ENCODE results near the gene FAM168A. TPM values are rescaled to one million over a fixed set of nuclear protein-coding genes. Genes with fewer than 3 reads are reported as not detected.

FAM168A gene
- total RNA-seq, 4 donors from 2014 or later = 17.5 to 43.4 (median 23.3) TPM

DNA sequence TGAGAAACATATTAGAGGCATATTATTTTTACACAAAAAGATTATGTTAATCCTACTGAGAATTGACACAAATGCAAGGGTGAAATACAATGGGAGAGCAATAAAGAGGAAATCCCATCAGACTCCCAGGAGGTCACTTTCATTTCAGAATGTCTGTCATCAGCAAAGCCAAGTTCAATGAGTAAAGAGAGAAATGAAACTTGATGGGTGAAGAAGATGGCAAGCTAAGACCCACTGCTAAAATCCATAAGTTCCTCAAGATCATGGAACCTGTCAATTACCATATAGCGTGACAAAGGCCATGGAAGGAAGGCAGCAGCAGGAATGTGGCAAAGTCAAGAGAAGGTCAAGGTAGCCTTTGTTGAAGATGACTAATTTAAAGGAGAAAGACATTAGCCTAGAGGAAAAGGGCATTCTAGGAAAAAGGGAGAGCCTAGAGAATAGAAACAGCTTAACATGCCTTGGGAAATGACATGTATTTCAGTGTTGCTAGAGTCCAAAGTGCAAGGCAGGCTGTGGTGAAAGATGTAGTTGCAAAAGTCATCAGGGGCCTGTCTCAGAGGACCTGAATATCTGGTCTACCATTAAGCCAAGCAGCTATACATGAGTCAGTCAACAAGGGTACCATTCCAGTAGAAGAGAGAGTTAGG, 43.1 kb downstream of the FAM168A start:
- Histone ChIP-seq H3K36me3 (no peaks in the 10 kb centered on the region), H3K4me1 (peaks cover 3 to 9% (median 3%) of the 10 kb centered on the region in 4 donors), H3K9me3 (no peaks in the 10 kb centered on the region), H3K27ac (no peak overlapping the region), H3K4me3 (no peak overlapping the region), H3K27me3 (no peaks in the 10 kb centered on the region)
- DNase-seq = no peak
- intact Hi-C loops (cut with DNase I; ENCODE audit: low total_unique reads) = no loop called here
- no peak for TF ChIP-seq POLR2A (IDR thresholded peaks at IDR 0.05)
- TF ChIP-seq POLR2AphosphoS5 (IDR thresholded peaks at IDR 0.05) = no peak
- TF ChIP-seq, protein P1, sequence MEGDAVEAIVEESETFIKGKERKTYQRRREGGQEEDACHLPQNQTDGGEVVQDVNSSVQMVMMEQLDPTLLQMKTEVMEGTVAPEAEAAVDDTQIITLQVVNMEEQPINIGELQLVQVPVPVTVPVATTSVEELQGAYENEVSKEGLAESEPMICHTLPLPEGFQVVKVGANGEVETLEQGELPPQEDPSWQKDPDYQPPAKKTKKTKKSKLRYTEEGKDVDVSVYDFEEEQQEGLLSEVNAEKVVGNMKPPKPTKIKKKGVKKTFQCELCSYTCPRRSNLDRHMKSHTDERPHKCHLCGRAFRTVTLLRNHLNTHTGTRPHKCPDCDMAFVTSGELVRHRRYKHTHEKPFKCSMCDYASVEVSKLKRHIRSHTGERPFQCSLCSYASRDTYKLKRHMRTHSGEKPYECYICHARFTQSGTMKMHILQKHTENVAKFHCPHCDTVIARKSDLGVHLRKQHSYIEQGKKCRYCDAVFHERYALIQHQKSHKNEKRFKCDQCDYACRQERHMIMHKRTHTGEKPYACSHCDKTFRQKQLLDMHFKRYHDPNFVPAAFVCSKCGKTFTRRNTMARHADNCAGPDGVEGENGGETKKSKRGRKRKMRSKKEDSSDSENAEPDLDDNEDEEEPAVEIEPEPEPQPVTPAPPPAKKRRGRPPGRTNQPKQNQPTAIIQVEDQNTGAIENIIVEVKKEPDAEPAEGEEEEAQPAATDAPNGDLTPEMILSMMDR (IDR thresholded peaks at IDR 0.05) = no peak
- no peak for TF ChIP-seq EP300 (IDR thresholded peaks at IDR 0.05; ENCODE audit: low read depth)
- in situ Hi-C loops (cut with MboI; ENCODE audit: low pct_ligation_motif_present in 1 of 4, low pct_unique_long_range_greater_than_20kb in 1 of 4, low sequenced_read_pairs in 3 of 4) = no loop called here
- 40 to 89% methylated on average over 1 of the region's 1 CpG for WGBS, 2 donors (ENCODE audit: low coverage in 1 of 2)

DNA sequence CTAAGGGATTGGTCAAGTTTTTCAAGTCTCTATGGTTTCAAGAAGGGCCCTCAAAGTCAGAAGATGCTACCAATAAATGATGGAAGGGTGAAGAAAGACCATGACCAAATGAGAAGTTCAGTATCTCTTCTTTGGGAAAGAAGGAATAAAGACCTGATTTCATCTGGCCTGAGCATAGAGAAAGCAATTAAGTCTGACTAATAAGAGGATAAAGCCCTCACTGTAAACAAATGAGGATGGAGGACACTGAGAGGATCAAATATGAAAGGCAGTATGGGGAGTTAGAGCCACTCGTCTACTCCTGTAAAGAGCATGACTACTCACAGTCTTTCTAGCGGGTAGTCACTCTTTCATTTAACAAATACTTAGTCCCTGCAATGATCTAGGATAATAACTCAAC, 44.6 kb downstream of the FAM168A start:
- Histone ChIP-seq H3K27ac (no peak overlapping the region), H3K36me3 (no peaks in the 10 kb centered on the region), H3K27me3 (no peaks in the 10 kb centered on the region), H3K4me1 (peaks cover 3 to 9% (median 3%) of the 10 kb centered on the region in 4 donors), H3K9me3 (no peaks in the 10 kb centered on the region), H3K4me3 (no peak overlapping the region)
- in situ Hi-C loops (cut with MboI; ENCODE audit: low pct_ligation_motif_present in 1 of 4, low pct_unique_long_range_greater_than_20kb in 1 of 4, low sequenced_read_pairs in 3 of 4) = no loop called here
- DNase-seq = no peak
- WGBS, 2 donors (ENCODE audit: low coverage in 1 of 2) = 91% methylated on average over 2 of the region's 2 CpGs; no CpG with 5 or more reads in 1 of the 2 donors
- TF ChIP-seq POLR2A (IDR thresholded peaks at IDR 0.05) = no peak
- TF ChIP-seq EP300 (IDR thresholded peaks at IDR 0.05; ENCODE audit: low read depth) = no peak
- TF ChIP-seq POLR2AphosphoS5 (IDR thresholded peaks at IDR 0.05) = no peak
- TF ChIP-seq, protein P1 (IDR thresholded peaks at IDR 0.05) = no peak
- intact Hi-C loops (cut with DNase I; ENCODE audit: low total_unique reads) = no loop called here

DNA sequence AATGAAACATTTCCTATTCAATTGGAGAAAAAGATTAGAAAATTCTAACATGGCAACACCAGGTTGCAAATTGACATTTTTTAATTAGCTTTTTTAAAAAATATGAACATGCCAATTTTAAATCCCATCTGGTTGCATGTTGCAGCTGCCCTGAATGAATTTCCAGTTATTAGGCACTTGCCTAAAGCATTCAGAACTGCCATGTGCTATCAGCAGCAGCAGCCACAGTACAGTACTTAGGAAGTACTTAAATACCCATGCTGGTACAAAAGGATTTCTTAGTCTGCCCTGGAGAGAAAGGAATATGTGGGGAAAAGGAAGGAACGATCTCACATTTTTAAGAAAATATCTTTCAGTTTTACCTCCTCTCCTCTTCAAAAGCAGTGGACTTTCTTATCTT, 46.2 kb downstream of the FAM168A start:
- 60 to 84% methylated on average over 1 of the region's 1 CpG for WGBS, 2 donors (ENCODE audit: low coverage in 1 of 2)
- Histone ChIP-seq H3K9me3 (no peaks in the 10 kb centered on the region), H3K4me1 (peaks cover 3 to 9% (median 3%) of the 10 kb centered on the region in 4 donors), H3K27ac (no peak overlapping the region), H3K4me3 (no peak overlapping the region), H3K36me3 (no peaks in the 10 kb centered on the region), H3K27me3 (no peaks in the 10 kb centered on the region)
- DNase-seq = no peak
- TF ChIP-seq EP300 (IDR thresholded peaks at IDR 0.05; ENCODE audit: low read depth) (no peak), POLR2AphosphoS5 (IDR thresholded peaks at IDR 0.05) (no peak), POLR2A (IDR thresholded peaks at IDR 0.05) (no peak)
- TF ChIP-seq, protein P1 (IDR thresholded peaks at IDR 0.05) = no peak
- intact Hi-C loops (cut with DNase I; ENCODE audit: low total_unique reads) = no loop called here
- in situ Hi-C loops (cut with MboI; ENCODE audit: low pct_ligation_motif_present in 1 of 4, low pct_unique_long_range_greater_than_20kb in 1 of 4, low sequenced_read_pairs in 3 of 4) = no loop called here

DNA sequence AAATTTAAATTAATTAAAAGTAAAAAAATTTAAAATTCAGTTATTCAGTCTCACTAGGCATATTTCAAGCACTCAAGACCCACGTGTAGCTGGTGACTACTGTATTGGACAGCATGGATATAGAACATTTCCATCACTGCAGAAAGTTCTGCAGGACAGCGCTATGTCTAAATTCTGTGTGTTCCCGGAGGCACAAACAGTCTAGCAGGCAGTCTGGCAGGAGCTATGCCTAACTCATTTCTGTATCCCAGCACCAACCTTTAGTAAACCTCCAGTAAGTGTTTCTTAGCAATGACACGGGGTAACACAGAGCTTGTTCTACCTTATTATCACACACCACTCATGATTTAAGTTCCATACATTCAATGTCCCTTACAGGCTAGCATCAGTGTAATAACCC, 48.5 kb downstream of the FAM168A start:
- no peaks in the 10 kb centered on the region for H3K36me3 ChIP-seq
- no peak for DNase-seq

More for the DNA sequence above, 48.5 kb downstream of the FAM168A start:
- in situ Hi-C loops (cut with MboI; ENCODE audit: low pct_ligation_motif_present in 1 of 4, low pct_unique_long_range_greater_than_20kb in 1 of 4, low sequenced_read_pairs in 3 of 4) (no loop called here), intact Hi-C loops (cut with DNase I; ENCODE audit: low total_unique reads) (no loop called here)
- Histone ChIP-seq H3K4me3 (no peak overlapping the region), H3K27ac (no peak overlapping the region), H3K9me3 (no peaks in the 10 kb centered on the region), H3K4me1 (peaks cover 3 to 9% (median 3%) of the 10 kb centered on the region in 4 donors), H3K27me3 (no peaks in the 10 kb centered on the region)
- WGBS, 2 donors (ENCODE audit: low coverage in 1 of 2) = 78 to 88% methylated on average over 3 to 4 of the region's 4 CpGs
- TF ChIP-seq POLR2A (IDR thresholded peaks at IDR 0.05) (no peak), POLR2AphosphoS5 (IDR thresholded peaks at IDR 0.05) (no peak), EP300 (IDR thresholded peaks at IDR 0.05; ENCODE audit: low read depth) (no peak)
- TF ChIP-seq, protein P1 (IDR thresholded peaks at IDR 0.05) = no peak
